ENCODE results near the gene ZBTB20.

Gene ZBTB20

GRCh38 chr3:114380233-114380651 is 766.8 kb downstream of the ZBTB20 start:
- DNase-seq, result no peak

- DNase-seq, result no peak
Measured at GRCh38 chr3:114379266-114379665, 767.8 kb downstream of the ZBTB20 start.

GRCh38 chr3:114378760-114379159 is 768.3 kb downstream of the ZBTB20 start:
- DNase-seq, result no peak

- DNase-seq, result no peak
Measured at GRCh38 chr3:114377426-114377825, 769.7 kb downstream of the ZBTB20 start.

- no peak for DNase-seq
Measured at GRCh38 chr3:114376516-114377185, 770.4 kb downstream of the ZBTB20 start.

- no peak for DNase-seq
Measured at GRCh38 chr3:114375608-114376421, 771.3 kb downstream of the ZBTB20 start.

- DNase-seq, result no peak
Measured at GRCh38 chr3:114374433-114374990, 772.6 kb downstream of the ZBTB20 start.

- no peak for DNase-seq
Measured at GRCh38 chr3:114370537-114371174, 776.4 kb downstream of the ZBTB20 start.

- no peak for DNase-seq
Measured at GRCh38 chr3:114365909-114366308, 781.2 kb downstream of the ZBTB20 start.

- DNase-seq, result no peak
Measured at GRCh38 chr3:114364806-114365654, 782.1 kb downstream of the ZBTB20 start.

- no peak for DNase-seq
Measured at GRCh38 chr3:114363554-114364202, 783.4 kb downstream of the ZBTB20 start.

GRCh38 chr3:114362815-114363214 is 784.3 kb downstream of the ZBTB20 start:
- no peak for DNase-seq

GRCh38 chr3:114361391-114361790 is 785.7 kb downstream of the ZBTB20 start:
- DNase-seq, result no peak

GRCh38 chr3:114356525-114356924 is 790.6 kb downstream of the ZBTB20 start:
- DNase-seq, result no peak

- DNase-seq, result no peak
Measured at GRCh38 chr3:114356066-114356465, 791.0 kb downstream of the ZBTB20 start.

GRCh38 chr3:114355653-114356052 is 791.4 kb downstream of the ZBTB20 start:
- DNase-seq, result no peak

GRCh38 chr3:114351822-114352145 is 795.3 kb downstream of the ZBTB20 start:
- DNase-seq, result no peak

- DNase-seq, result no peak
Measured at GRCh38 chr3:114351123-114351821, 795.8 kb downstream of the ZBTB20 start.

- no peak for DNase-seq
Measured at GRCh38 chr3:114350690-114351089, 796.4 kb downstream of the ZBTB20 start.

- no peak for DNase-seq
Measured at GRCh38 chr3:114350271-114350670, 796.8 kb downstream of the ZBTB20 start.

- DNase-seq, result no peak
Measured at GRCh38 chr3:114344492-114344891, 802.6 kb downstream of the ZBTB20 start.
